Measurements from ENCODE around the gene BPGM.
"Not testable (repeated sequence)": the region's sequence is repeated elsewhere in the genome, so short reads cannot be mapped to it uniquely, and the experiment has no call there.

Gene BPGM

GRCh38 chr7:134639683-134640279 is 6.9 kb upstream of the BPGM start:
- no peak for ATAC-seq (ENCODE audit: insufficient read depth, low read depth)
- H2AFZ ChIP-seq (ENCODE audit: low read depth, low read length): no peak overlapping the region

DNA sequence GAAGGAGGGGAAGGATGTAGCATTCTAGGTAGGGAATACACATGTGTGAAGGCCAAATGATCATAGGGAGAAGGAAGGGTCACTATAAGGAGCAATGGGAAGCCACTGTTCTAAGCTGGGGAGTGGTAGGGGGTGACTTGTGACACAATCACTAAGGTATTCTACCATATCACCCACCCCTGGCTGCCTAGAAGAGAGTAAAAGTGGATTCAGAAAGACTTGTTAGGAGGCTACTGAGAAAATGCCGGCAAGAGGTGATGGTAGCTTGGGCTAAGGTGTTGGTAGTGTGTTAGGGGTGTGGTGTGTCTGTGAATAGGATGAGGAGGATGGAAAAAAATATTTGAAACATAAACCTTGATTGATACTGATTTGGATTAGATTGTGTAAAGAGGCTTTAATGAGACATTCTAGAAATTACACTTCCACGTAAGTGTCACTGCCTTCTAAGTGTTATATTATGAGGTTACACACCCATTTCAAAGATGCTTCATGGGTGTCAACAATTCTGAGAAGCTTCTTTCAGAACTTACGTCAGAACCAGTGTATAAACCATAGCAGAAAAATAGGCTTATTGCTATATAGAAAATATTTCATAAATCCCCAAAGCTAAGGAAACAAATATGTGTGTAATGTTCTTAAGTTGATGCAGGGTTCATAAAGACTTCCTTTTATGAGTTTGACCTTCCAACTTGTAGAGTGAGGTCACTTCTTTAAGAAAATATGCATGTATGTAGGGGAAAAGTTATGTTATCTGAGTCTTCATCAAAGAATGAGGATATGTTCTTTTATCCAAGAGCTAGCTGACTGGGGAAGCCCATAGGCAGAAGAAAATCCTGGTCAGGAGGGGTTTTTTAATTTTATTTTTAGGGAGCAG is 5.6 kb upstream of the BPGM start:
- no peaks in the 10 kb centered on the region for H3K36me3 ChIP-seq (ENCODE audit: insufficient read depth, low read length)
- no peaks in the 10 kb centered on the region for H4K20me1 ChIP-seq (ENCODE audit: insufficient read depth, low read length)
- H2AFZ ChIP-seq (ENCODE audit: low read depth, low read length): no peak overlapping the region
- H3K9ac ChIP-seq (ENCODE audit: low read depth, low read length): no peak overlapping the region
- no peaks in the 10 kb centered on the region for H3K9me3 ChIP-seq (ENCODE audit: insufficient read depth, low read length, severe bottlenecking)
- no peak for DNase-seq
- H3K4me2 ChIP-seq (ENCODE audit: insufficient read depth, low read length): no peak overlapping the region
- peaks cover 9% of the 10 kb centered on the region for H3K79me2 ChIP-seq (ENCODE audit: insufficient read depth, low read length)
- peaks cover 13% of the 10 kb centered on the region for H3K4me1 ChIP-seq (ENCODE audit: insufficient read depth, low read length)
- H3K27ac ChIP-seq (ENCODE audit: low read length): no peak overlapping the region
- ATAC-seq (ENCODE audit: insufficient read depth, low read depth): no peak
- peaks cover 2% of the 10 kb centered on the region for H3K27me3 ChIP-seq (ENCODE audit: insufficient read depth, low read length, poor library complexity)
- no peak for TF ChIP-seq EZH2 (IDR thresholded peaks at IDR 0.05; ENCODE audit: borderline replicate concordance, low read depth, low read length, severe bottlenecking)
- no peak for TF ChIP-seq CTCF (IDR thresholded peaks at IDR 0.05; ENCODE audit: borderline replicate concordance, extremely low read depth, low read length, poor library complexity, severe bottlenecking)
- no peak overlapping the region for H3K4me3 ChIP-seq (ENCODE audit: low read depth in 1 of 2, low read length in 2 of 2)

More at GRCh38 chr7:134639683-134640279, 6.9 kb upstream of the BPGM start:
- no peak for DNase-seq
- TF ChIP-seq EZH2 (IDR thresholded peaks at IDR 0.05; ENCODE audit: borderline replicate concordance, low read depth, low read length, severe bottlenecking) (no peak), CTCF (IDR thresholded peaks at IDR 0.05; ENCODE audit: borderline replicate concordance, extremely low read depth, low read length, poor library complexity, severe bottlenecking) (no peak)
- Histone ChIP-seq H3K27ac (ENCODE audit: low read length) (no peak overlapping the region), H3K79me2 (ENCODE audit: insufficient read depth, low read length) (no peaks in the 10 kb centered on the region), H4K20me1 (ENCODE audit: insufficient read depth, low read length) (no peaks in the 10 kb centered on the region), H3K9me3 (ENCODE audit: insufficient read depth, low read length, severe bottlenecking) (no peaks in the 10 kb centered on the region), H3K4me2 (ENCODE audit: insufficient read depth, low read length) (no peak overlapping the region), H3K4me1 (ENCODE audit: insufficient read depth, low read length) (peaks cover under 1% of the 10 kb centered on the region; the same call in 1 of the 2 replicates), H3K27me3 (ENCODE audit: insufficient read depth, low read length, poor library complexity) (peaks cover 2% of the 10 kb centered on the region), H3K9ac (ENCODE audit: low read depth, low read length) (no peak overlapping the region), H3K36me3 (ENCODE audit: insufficient read depth, low read length) (no peaks in the 10 kb centered on the region), H3K4me3 (ENCODE audit: low read depth in 1 of 2, low read length in 2 of 2) (no peak overlapping the region)

GRCh38 chr7:134641981-134642380 is 4.7 kb upstream of the BPGM start:
- not testable (repeated sequence) for H3K27ac ChIP-seq (ENCODE audit: low read length); H3K4me3 ChIP-seq (ENCODE audit: low read depth in 1 of 2, low read length in 2 of 2); ATAC-seq (ENCODE audit: insufficient read depth, low read depth); DNase-seq; H3K9ac ChIP-seq (ENCODE audit: low read depth, low read length); H3K27me3 ChIP-seq (ENCODE audit: insufficient read depth, low read length, poor library complexity); H4K20me1 ChIP-seq (ENCODE audit: insufficient read depth, low read length); H3K9me3 ChIP-seq (ENCODE audit: insufficient read depth, low read length, severe bottlenecking); H2AFZ ChIP-seq (ENCODE audit: low read depth, low read length); H3K36me3 ChIP-seq (ENCODE audit: insufficient read depth, low read length); H3K4me2 ChIP-seq (ENCODE audit: insufficient read depth, low read length)
- peaks cover 14% of the 10 kb centered on the region for H3K4me1 ChIP-seq (ENCODE audit: insufficient read depth, low read length)
- peaks cover 12% of the 10 kb centered on the region for H3K79me2 ChIP-seq (ENCODE audit: insufficient read depth, low read length)

DNA sequence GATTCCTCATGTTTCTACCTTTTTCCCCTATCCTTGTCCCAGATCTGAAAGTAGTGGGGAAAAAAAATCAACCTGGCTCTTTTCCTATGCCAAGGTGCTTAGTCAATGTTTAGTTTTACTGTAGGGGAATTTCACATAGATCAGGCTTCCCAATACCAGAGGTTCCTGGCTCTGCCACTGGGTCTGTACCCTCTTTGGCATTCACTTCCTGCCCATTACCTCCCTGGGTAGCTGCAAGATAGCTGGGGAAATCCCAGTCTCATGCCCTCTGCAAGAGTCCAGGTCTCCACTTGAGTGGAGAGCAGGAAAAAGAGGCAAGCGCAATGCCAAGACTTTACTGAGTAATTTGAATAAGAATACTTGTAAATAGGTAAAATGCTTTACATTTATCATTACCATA is 3.5 kb upstream of the BPGM start:
- no peak for ATAC-seq (ENCODE audit: insufficient read depth, low read depth)

More for the DNA sequence above, 3.5 kb upstream of the BPGM start:
- no peaks in the 10 kb centered on the region for H4K20me1 ChIP-seq (ENCODE audit: insufficient read depth, low read length)
- no peak overlapping the region for H2AFZ ChIP-seq (ENCODE audit: low read depth, low read length)
- H3K9me3 ChIP-seq (ENCODE audit: insufficient read depth, low read length, severe bottlenecking): no peaks in the 10 kb centered on the region
- H3K36me3 ChIP-seq (ENCODE audit: insufficient read depth, low read length): no peaks in the 10 kb centered on the region
- H3K27me3 ChIP-seq (ENCODE audit: insufficient read depth, low read length, poor library complexity): peaks cover 2% of the 10 kb centered on the region
- no peak overlapping the region for H3K27ac ChIP-seq (ENCODE audit: low read length)
- peaks cover 23% of the 10 kb centered on the region for H3K79me2 ChIP-seq (ENCODE audit: insufficient read depth, low read length)
- DNase-seq: no peak
- H3K9ac ChIP-seq (ENCODE audit: low read depth, low read length): no peak overlapping the region
- H3K4me3 ChIP-seq (ENCODE audit: low read depth in 1 of 2, low read length in 2 of 2): no peak overlapping the region
- TF ChIP-seq EZH2 (IDR thresholded peaks at IDR 0.05; ENCODE audit: borderline replicate concordance, low read depth, low read length, severe bottlenecking) (no peak), CTCF (IDR thresholded peaks at IDR 0.05; ENCODE audit: borderline replicate concordance, extremely low read depth, low read length, poor library complexity, severe bottlenecking) (no peak)
- H3K4me1 ChIP-seq (ENCODE audit: insufficient read depth, low read length): peaks cover 24% of the 10 kb centered on the region
- no peak overlapping the region for H3K4me2 ChIP-seq (ENCODE audit: insufficient read depth, low read length)
